Ovary (tissue), 9 donors: ENCODE results near the gene MAST4. TPM values are rescaled to one million over a fixed set of nuclear protein-coding genes. Genes with fewer than 3 reads are reported as not detected.

Experiments
- DNase-seq, 5 donors: peaks; one replicate each; pipeline ENCODE4 v3.0.0-alpha.2; 2019 to 2020
- H3K27ac ChIP-seq, 2 donors: fragments of 200-600 bp; one replicate each; pipeline versions ENCODE4 v1.5.1 to v1.8.0; 2019 to 2022
- H3K27me3 ChIP-seq: fragments of 200-600 bp; one replicate; pipeline ENCODE4 v1.8.0; 2022
- H3K36me3 ChIP-seq: fragments of 200-600 bp; sonication (generic); one replicate; pipeline ENCODE4 v1.5.1; 2019
- H3K4me1 ChIP-seq: one replicate; pipeline ENCODE4 v1.8.1; 2013; ENCODE audit warnings: mild to moderate bottlenecking, moderate library complexity; ENCODE audit not compliant: insufficient read depth
- H3K4me3 ChIP-seq: fragments of 200-600 bp; sonication (generic); one replicate; pipeline ENCODE4 v1.5.1; 2017
- H3K9me3 ChIP-seq, 2 donors: fragments of 200-600 bp in 1 of 2; sonication (generic) in 1 of 2; one replicate each; pipeline versions ENCODE4 v1.5.1 to v1.8.1; 2013 to 2019; ENCODE audit warnings: mild to moderate bottlenecking in 1 of 2, moderate library complexity in 1 of 2
- EP300 ChIP-seq: sonication (generic); formaldehyde crosslinking; IDR thresholded peaks from one replicate; pipeline ENCODE4 v1.6.1; 2017; ENCODE audit warnings: antibody characterized with exemption
- POLR2A ChIP-seq: fragments of 450-650 bp; IDR thresholded peaks from one replicate; pipeline ENCODE4 v1.6.1; 2017; ENCODE audit warnings: antibody characterized with exemption, mild to moderate bottlenecking, moderate library complexity
- WGBS, 3 donors: extraction: QIAGEN DNeasy Blood & Tissue Kit in 1 of 3; methylation state at CpG; one replicate each; pipeline versions ENCODE4 v1.1.5 to v1.1.7; 2013 to 2017; 5-methylcytosine and 5-hydroxymethylcytosine counted together
- intact Hi-C, 4 donors: fragments of 100-400 bp; cut with DNase I; formaldehyde crosslinking; loops; one replicate each; pipeline versions ENCODE4 v1.11.0 to v1.15.1; 2022 to 2023
- polyA plus RNA-seq, 2 donors: library from polyadenylated mRNA; stranded (reverse); fragments of 200-250 nt in 1 of 2; fragments of 350-450 nt in 1 of 2; fragmentation: Illumina TruSeq in 1 of 2; extraction: RNeasy Lipid Tissue Mini Kit (QIAGEN cat#74804) in 1 of 2; gene quantifications; one replicate each; pipeline ENCODE4 v1.2.3, GENCODE V29; 2013 to 2014
- total RNA-seq, 7 donors: library from RNA; depleted of rRNA in 2 of 7; stranded (reverse); fragments of >200 nt in 2 of 7; fragmentation: NEBNext Ultra II Directional in 3 of 7; extraction: Animal tissue kit (Norgen Biotek cat#: 25700) in 3 of 7; gene quantifications; one replicate each; pipeline versions ENCODE4 v1.1.0 to v1.2.4, GENCODE V29; 2016 to 2023
- TF ChIP-seq, protein P1 (sequence below), 3 donors: fragments of 450-650 bp in 2 of 3; fragments of 200-600 bp in 1 of 3; IDR thresholded peaks; one replicate each; pipeline versions ENCODE4 v1.5.1 to v1.8.0; 2016 to 2022; ENCODE audit warnings: antibody characterized with exemption in 3 of 3, mild to moderate bottlenecking in 1 of 3
- donor health status: DM: no; HTN: no; CAD: no; lungs with moderate emphysema.
- donor health status: DM: no; HTN: no; CAD: no.
- donor health status: Bipolar disorder and iron deficiency.
- donor health status: DM: yes; HTN: yes; CAD: no.
- donor health status: DM: no; HTN: no; CAD: no.
- donor health status: DM: yes; HTN: yes; CAD: no.

MAST4 gene
- total and polyA plus RNA-seq, 9 donors, result 11.6 to 86.3 (median 57.6) TPM

DNA sequence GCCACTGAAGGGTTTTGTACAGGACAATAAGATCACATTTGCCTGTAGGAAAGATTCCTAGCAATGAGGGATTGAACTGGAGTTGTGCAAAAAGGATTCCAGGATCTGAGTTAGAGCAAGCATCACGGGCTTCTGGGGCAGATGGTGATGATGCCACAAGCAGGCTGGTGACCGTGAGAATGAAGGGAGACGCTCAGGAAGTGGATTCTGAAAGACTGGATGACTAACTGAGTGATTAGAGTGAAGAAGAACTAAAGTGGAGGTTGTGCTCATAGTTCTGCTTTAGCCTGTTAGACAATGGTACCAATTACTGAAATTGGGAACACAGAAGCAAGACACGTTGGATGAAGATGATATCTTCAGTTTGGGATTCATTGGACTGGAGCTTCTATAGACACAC is 432.2 kb downstream of the MAST4 start:
- no peak for TF ChIP-seq EP300
- H3K27ac ChIP-seq, result no peak overlapping the region
- H3K4me3 ChIP-seq, result no peak overlapping the region
- WGBS, 3 donors, result 92 to 98% (median 96%) methylated on average over 4 of the region's 4 CpGs
- no peaks in the 10 kb centered on the region for H3K9me3 ChIP-seq
- no peaks in the 10 kb centered on the region for H3K36me3 ChIP-seq
- DNase-seq, result no peak
- intact Hi-C loops, result no loop called here
- H3K4me1 ChIP-seq, result peaks cover under 1% of the 10 kb centered on the region
- H3K27me3 ChIP-seq, result no peaks in the 10 kb centered on the region

DNA sequence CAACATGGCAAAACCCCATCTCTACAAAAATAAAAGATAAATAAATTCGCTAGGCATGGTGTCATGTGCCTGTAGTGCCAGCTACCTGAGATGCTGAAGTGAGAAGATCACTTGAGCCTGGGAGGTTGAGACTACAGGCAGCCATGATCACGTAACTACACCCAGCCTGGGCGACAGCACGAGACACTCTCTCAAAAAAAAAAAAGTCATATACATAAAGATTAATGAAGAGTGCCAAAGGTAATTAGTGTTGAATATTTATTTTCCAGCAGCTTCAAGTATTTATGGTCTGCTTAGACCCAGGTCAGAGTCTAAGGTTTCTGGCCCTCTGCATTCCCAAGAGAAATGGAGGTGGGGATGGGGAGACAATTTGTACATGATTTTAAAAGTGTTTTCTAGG is 432.7 kb downstream of the MAST4 start:
- DNase-seq, result no peak
- Histone ChIP-seq H3K27me3 (no peaks in the 10 kb centered on the region), H3K4me1 (peaks cover 3% of the 10 kb centered on the region), H3K4me3 (no peak overlapping the region), H3K36me3 (no peaks in the 10 kb centered on the region), H3K27ac (no peak overlapping the region), H3K9me3 (no peaks in the 10 kb centered on the region)
- TF ChIP-seq POLR2A (no peak), EP300 (no peak)
- TF ChIP-seq, protein P1, sequence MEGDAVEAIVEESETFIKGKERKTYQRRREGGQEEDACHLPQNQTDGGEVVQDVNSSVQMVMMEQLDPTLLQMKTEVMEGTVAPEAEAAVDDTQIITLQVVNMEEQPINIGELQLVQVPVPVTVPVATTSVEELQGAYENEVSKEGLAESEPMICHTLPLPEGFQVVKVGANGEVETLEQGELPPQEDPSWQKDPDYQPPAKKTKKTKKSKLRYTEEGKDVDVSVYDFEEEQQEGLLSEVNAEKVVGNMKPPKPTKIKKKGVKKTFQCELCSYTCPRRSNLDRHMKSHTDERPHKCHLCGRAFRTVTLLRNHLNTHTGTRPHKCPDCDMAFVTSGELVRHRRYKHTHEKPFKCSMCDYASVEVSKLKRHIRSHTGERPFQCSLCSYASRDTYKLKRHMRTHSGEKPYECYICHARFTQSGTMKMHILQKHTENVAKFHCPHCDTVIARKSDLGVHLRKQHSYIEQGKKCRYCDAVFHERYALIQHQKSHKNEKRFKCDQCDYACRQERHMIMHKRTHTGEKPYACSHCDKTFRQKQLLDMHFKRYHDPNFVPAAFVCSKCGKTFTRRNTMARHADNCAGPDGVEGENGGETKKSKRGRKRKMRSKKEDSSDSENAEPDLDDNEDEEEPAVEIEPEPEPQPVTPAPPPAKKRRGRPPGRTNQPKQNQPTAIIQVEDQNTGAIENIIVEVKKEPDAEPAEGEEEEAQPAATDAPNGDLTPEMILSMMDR (IDR thresholded peaks at IDR 0.05), result no peak
- intact Hi-C loops, result no loop called here
- 94 to 98% (median 95%) methylated on average over 4 of the region's 4 CpGs for WGBS, 3 donors

DNA sequence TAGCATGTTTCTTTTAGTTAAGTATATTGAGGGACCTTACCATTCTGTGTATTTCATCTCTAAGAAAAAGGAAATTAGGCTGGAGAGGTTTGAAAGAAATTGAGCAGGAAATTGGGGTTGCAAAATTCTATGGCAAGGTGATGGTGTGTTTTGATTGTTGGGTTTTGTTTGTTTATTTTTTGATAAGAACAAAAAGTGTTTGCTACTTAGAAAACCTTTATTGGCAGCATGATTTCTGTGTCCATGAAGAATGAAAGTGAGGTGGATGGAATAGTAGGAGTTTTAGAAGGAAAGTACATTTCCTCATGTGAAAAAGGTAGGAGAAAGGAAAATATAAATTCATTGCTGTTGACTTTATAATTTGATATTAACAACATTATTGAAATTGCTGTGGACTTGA is 433.3 kb downstream of the MAST4 start:
- H3K36me3 ChIP-seq, result no peaks in the 10 kb centered on the region
- no peaks in the 10 kb centered on the region for H3K27me3 ChIP-seq
- H3K27ac ChIP-seq, result no peak overlapping the region
- no peaks in the 10 kb centered on the region for H3K9me3 ChIP-seq
- H3K4me3 ChIP-seq, result no peak overlapping the region
- intact Hi-C loops, result no loop called here
- TF ChIP-seq, protein P1 (IDR thresholded peaks at IDR 0.05), result no peak
- no peak for TF ChIP-seq EP300
- no peak for TF ChIP-seq POLR2A
- peaks cover 6% of the 10 kb centered on the region for H3K4me1 ChIP-seq
- no peak for DNase-seq

DNA sequence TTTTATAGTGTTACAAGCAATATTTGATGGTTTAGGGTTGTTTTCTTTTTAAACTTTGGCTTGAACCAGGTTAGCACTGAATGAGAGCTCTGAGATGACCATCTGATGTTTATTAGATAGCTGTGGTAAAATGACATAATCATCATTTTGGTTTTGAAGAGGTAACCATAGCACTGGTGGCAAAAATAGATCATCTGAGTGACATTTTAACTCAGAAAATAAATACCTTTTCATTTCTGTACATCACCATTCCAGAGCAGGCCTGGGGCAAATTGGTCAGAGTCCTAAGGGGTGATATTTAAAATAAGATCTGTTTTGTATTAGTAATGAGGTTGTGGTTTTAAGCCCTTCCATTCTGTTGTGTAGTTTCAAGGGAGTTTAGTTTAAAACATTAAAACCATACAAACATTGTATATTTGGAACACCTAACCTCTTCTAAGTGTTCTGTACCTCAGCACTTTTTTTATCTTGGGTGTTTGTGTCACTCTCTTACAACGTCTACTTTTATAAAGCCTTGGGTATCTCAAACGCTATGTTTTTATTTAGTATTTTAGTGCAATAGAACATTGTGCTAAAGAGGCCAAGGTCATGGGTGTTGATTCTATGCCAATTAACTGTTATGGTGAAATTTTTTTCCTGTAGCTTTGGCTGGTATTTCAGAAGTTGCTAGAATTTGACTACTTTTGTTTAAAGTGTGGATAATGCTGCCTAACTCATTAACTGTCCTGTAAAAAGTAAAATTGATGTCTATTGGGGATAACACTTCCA is 434.3 kb downstream of the MAST4 start:
- intact Hi-C loops, result no loop called here
- Histone ChIP-seq H3K9me3 (no peaks in the 10 kb centered on the region), H3K4me3 (no peak overlapping the region), H3K36me3 (no peaks in the 10 kb centered on the region), H3K27ac (peak overlapping the region in 1 of 2 donors; percentile 36), H3K27me3 (no peaks in the 10 kb centered on the region), H3K4me1 (peaks cover 6% of the 10 kb centered on the region)
- WGBS, 3 donors, result 0 to 2% (median 1%) methylated on average over 2 of the region's 2 CpGs
- no peak for TF ChIP-seq POLR2A
- TF ChIP-seq EP300, result no peak
- DNase-seq, result no peak

DNA sequence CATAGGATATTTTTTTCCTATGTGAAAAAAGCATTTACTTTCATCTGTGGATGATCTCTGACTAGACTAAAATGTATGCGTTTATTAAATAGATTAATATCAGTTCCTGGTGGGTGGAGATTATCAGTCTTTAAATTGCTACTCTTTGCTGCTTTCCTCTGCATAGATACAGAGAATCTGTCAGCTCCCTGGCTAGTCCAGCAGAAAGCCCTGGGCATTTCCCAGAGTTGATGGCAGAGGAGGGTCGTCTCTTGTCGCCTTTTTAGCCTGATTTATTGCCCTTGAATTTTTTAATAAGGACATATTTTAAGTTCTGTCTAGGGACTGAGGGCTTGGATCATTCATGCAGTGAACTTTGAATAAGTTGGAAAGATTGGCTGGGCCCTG is 434.9 kb downstream of the MAST4 start:
- H3K36me3 ChIP-seq, result no peaks in the 10 kb centered on the region
- H3K27me3 ChIP-seq, result no peaks in the 10 kb centered on the region
- TF ChIP-seq, protein P1 (IDR thresholded peaks at IDR 0.05), result no peak
- TF ChIP-seq EP300, result no peak
- no peak for TF ChIP-seq POLR2A
- no peaks in the 10 kb centered on the region for H3K9me3 ChIP-seq
- intact Hi-C loops, result no loop called here
- peaks cover 6% of the 10 kb centered on the region for H3K4me1 ChIP-seq
- H3K27ac ChIP-seq, result no peak overlapping the region
- no peak overlapping the region for H3K4me3 ChIP-seq
- 22 to 31% (median 25%) methylated on average over 3 of the region's 3 CpGs for WGBS, 3 donors
- no peak for DNase-seq
